Loucy (cell line): ENCODE results near the gene RAI14.

Experiments
- EZH2phosphoT487 ChIP-seq: fragments of 200-600 bp; IDR thresholded peaks from 2 replicates; pipeline ENCODE4 v1.6.1; 2018; ENCODE audit warnings: antibody characterized with exemption, mild to moderate bottlenecking, moderate library complexity, borderline replicate concordance
- TF ChIP-seq, protein P1 (sequence below): fragments of 200-600 bp; sonication (generic); conservative IDR thresholded peaks from 2 replicates; pipeline ENCODE4 v1.5.1; 2014; ENCODE audit warnings: mild to moderate bottlenecking, antibody characterized with exemption, low read length

DNA sequence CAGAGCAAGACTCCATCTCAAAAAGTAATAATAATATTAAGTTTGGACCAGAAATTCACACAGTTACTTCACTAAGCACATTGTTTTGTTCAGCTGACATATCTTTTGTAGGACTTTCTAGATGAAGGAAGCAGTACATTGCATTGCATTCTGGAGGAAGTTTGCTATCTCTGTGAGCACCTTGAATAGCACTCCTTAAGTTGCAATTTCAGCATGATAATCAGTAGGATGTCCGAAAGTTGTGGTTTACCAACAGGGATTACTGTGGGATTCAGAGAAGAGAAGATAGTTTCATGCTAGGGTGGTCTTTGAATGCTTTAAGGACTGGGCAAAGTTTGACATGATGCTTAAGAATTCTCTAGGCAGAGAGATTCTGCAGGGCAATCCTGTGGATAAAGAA is 164.5 kb downstream of the RAI14 start:
- TF ChIP-seq, protein P1, sequence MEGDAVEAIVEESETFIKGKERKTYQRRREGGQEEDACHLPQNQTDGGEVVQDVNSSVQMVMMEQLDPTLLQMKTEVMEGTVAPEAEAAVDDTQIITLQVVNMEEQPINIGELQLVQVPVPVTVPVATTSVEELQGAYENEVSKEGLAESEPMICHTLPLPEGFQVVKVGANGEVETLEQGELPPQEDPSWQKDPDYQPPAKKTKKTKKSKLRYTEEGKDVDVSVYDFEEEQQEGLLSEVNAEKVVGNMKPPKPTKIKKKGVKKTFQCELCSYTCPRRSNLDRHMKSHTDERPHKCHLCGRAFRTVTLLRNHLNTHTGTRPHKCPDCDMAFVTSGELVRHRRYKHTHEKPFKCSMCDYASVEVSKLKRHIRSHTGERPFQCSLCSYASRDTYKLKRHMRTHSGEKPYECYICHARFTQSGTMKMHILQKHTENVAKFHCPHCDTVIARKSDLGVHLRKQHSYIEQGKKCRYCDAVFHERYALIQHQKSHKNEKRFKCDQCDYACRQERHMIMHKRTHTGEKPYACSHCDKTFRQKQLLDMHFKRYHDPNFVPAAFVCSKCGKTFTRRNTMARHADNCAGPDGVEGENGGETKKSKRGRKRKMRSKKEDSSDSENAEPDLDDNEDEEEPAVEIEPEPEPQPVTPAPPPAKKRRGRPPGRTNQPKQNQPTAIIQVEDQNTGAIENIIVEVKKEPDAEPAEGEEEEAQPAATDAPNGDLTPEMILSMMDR: no peak
- TF ChIP-seq EZH2phosphoT487: no peak
